ENCODE results near the gene BMP10. TPM values are rescaled to one million over a fixed set of nuclear protein-coding genes. Genes with fewer than 3 reads are reported as not detected.

Gene BMP10
- total and polyA plus RNA-seq, 2 experiments from 2014 or later = 0.35 to 0.95 TPM

DNA sequence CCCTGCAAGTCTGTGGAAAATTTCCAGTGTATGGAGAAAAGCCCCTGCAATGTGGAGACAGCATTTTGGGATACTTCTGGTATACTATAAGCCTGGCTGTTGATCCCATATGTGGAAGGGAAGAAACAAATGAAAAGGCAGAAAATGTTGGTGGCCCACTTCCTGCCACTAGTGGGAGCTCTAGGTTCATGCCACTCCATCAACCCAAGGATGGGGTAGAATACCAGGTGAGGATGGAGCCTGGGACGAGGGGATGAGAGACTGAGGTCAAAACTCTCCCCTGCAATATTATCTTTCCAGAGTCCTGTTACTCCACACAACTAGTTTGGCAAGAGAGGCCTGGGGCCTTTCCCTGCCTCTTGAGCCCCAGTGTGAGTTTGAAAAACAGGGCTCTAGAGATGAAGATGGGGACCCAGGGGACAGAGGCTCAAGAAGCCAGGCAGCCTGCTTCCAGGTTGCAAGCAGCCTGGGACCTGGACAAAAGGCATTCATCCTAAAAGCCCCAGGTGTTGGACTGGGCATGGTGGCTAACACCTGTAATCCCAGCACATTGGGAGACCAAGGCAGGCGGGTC lies 31.9 kb downstream of the BMP10 start:
- DNase-seq (ENCODE audit: low read depth in 1 of 2, low spot score in 1 of 2) = peak in 1 of 2 donors; percentile 40
- H3K4me3 ChIP-seq = no peak overlapping the region
- H3K36me3 ChIP-seq = no peaks in the 10 kb centered on the region

DNA sequence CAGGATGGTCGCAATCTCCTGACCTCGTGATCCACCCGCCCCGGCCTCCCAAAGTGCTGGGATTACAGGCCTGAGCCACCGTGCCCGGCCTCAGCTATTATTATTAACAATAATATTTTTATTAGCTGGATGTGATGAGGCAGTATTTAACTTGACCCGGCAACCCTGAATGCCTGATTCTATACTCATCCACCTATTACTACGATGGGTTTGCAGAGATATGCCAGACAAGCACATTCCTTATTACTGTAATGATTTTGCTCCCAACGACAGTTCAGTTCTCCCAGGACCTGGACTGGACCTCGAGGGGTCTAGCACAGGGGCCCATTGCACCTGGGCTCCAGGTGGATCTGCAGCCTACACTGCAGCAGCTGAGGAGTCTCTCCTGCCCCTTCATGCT lies 32.6 kb downstream of the BMP10 start:
- H3K4me1 ChIP-seq (ENCODE audit: low read depth) = no peaks in the 10 kb centered on the region
- H3K36me3 ChIP-seq = no peaks in the 10 kb centered on the region
- no peak for DNase-seq (ENCODE audit: low read depth in 1 of 2, low spot score in 1 of 2)
- H3K9me3 ChIP-seq (ENCODE audit: low read depth) = no peaks in the 10 kb centered on the region
- no peak overlapping the region for H3K4me3 ChIP-seq
- H3K27ac ChIP-seq = no peak overlapping the region
- no peaks in the 10 kb centered on the region for H3K27me3 ChIP-seq
- no peak for TF ChIP-seq CTCF (IDR thresholded peaks at IDR 0.05; ENCODE audit: low read depth, low read length)

More for the DNA sequence above, 31.9 kb downstream of the BMP10 start:
- Histone ChIP-seq H3K9me3 (ENCODE audit: low read depth) (no peaks in the 10 kb centered on the region), H3K4me1 (ENCODE audit: low read depth) (no peaks in the 10 kb centered on the region), H3K27me3 (no peaks in the 10 kb centered on the region), H3K27ac (no peak overlapping the region)
- peak; percentile 80 for TF ChIP-seq CTCF (IDR thresholded peaks at IDR 0.05; ENCODE audit: low read depth, low read length)

DNA sequence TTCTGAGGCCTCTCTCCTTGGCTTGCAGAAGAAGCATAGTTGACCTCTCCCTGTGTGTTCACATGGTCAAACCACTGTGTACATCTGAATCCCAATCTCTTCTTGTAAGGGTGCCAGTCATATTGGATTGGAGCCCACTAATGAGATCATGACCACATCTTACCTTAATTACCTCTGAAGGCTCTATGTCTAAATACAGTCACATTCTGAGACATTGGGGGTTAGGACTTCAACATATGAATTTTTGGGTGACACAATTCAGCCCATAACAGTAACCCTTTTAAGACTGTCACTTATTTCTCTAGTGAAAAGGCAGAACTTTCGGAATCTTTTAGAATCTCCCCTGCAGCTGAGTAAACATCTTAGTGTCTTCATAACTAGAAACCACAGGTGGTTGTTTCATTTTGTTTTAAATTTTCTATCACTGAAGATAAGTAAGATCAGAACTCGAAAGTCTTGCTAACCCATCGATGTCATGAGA lies 33.3 kb downstream of the BMP10 start:
- Histone ChIP-seq H3K4me1 (ENCODE audit: low read depth) (no peaks in the 10 kb centered on the region), H3K9me3 (ENCODE audit: low read depth) (no peaks in the 10 kb centered on the region), H3K27ac (no peak overlapping the region), H3K36me3 (no peaks in the 10 kb centered on the region), H3K4me3 (no peak overlapping the region), H3K27me3 (no peaks in the 10 kb centered on the region)
- DNase-seq (ENCODE audit: low read depth in 1 of 2, low spot score in 1 of 2) = peak in 1 of 2 donors; percentile 21
- no peak for TF ChIP-seq CTCF (IDR thresholded peaks at IDR 0.05; ENCODE audit: low read depth, low read length)

- H3K4me1 ChIP-seq (ENCODE audit: low read depth) = peaks cover under 1% of the 10 kb centered on the region
- H3K4me3 ChIP-seq = no peak overlapping the region
- TF ChIP-seq CTCF (IDR thresholded peaks at IDR 0.05; ENCODE audit: low read depth, low read length) = peak; percentile 80
- H3K36me3 ChIP-seq = no peaks in the 10 kb centered on the region
- DNase-seq (ENCODE audit: low read depth in 1 of 2, low spot score in 1 of 2) = peak; percentile 77
- H3K27ac ChIP-seq = no peak overlapping the region
- no peaks in the 10 kb centered on the region for H3K9me3 ChIP-seq (ENCODE audit: low read depth)
- no peaks in the 10 kb centered on the region for H3K27me3 ChIP-seq
Observed at GRCh38 chr2:68837164-68837860, 33.9 kb downstream of the BMP10 start.

DNA sequence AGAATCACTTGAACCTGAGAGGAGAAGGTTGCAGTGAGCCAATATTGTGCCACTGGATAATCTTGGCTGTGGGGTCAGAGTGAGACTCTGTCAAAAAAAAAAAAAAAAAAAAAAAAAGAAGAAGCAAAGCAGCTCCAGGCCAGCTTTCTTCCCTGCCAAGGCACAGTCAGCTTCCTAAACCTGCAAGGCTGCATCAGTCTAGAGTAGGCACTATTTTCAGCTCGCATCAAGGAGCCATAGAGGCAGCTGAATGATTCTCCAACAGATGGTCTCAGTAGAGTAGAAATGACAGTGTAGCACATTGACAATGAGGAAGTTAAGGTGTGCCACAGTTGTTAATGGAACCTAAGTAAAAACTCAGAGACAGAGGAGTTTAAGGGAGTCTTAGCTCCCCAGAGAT lies 35.6 kb downstream of the BMP10 start:
- Histone ChIP-seq H3K9me3 (ENCODE audit: low read depth) (no peaks in the 10 kb centered on the region), H3K27me3 (no peaks in the 10 kb centered on the region), H3K27ac (no peak overlapping the region), H3K4me3 (no peak overlapping the region), H3K4me1 (ENCODE audit: low read depth) (peaks cover 6% of the 10 kb centered on the region), H3K36me3 (no peaks in the 10 kb centered on the region)
- TF ChIP-seq CTCF (IDR thresholded peaks at IDR 0.05; ENCODE audit: low read depth, low read length) = no peak
- no peak for DNase-seq (ENCODE audit: low read depth in 1 of 2, low spot score in 1 of 2)
